Endothelial cell of umbilical vein (primary cell): ENCODE results near the gene FXYD4. TPM values are rescaled to one million over a fixed set of nuclear protein-coding genes. Genes with fewer than 3 reads are reported as not detected.

Source experiments
- BruUV-seq: library from RNA; stranded (reverse); fragments of 400-500 nt; replicated peaks from 2 replicates; lab custom pipeline; 2021; lab: Mats Ljungman, UMichigan
- CTCF ChIA-PET: fragments of 300-600, 350-600 bp; sonication (Branson Sonifier 250); formaldehyde crosslinking; loops from one replicate; lab custom pipeline; 2021; ENCODE audit warnings: antibody characterized with exemption, inconsistent platforms; lab: Charles Lee
- POLR2A ChIA-PET: fragments of 300-600, 350-600 bp; sonication (Branson Sonifier 250); formaldehyde crosslinking; loops from one replicate; lab custom pipeline; 2021; ENCODE audit warnings: antibody characterized with exemption, inconsistent platforms; lab: Charles Lee
- DNase-seq: peaks from one replicate; pipeline ENCODE4 v3.0.0-alpha.2; 2011; ENCODE audit warnings: low read depth, low spot score
- FAIRE-seq: peaks from 2 replicates; lab custom pipeline; 2011; peaks lifted over from hg19 to GRCh38; lab: Jason Lieb, UNC
- H2AFZ ChIP-seq: 2 replicates; pipeline ENCODE4 v1.6.0; 2012; ENCODE audit warnings: low read depth, low read length, control low read depth, inconsistent platforms
- H3K27ac ChIP-seq: 2 replicates; pipeline ENCODE4 v1.5.1; 2011; ENCODE audit warnings: low read depth, mild to moderate bottlenecking, control low read depth, low read length, moderate library complexity; ENCODE audit not compliant: insufficient read depth
- H3K27me3 ChIP-seq, 2 experiments: 2 replicates each; pipeline versions ENCODE4 v1.6.0 to v1.6.1; 2011; ENCODE audit warnings: low read length in 2 of 2, mixed read lengths in 1 of 2; ENCODE audit not compliant: control insufficient read depth in 2 of 2, insufficient read depth in 2 of 2
- H3K36me3 ChIP-seq, 2 experiments: 2 replicates in 1 of 2; 3 replicates in 1 of 2; pipeline ENCODE4 v1.5.1; 2011; ENCODE audit warnings: low read length in 2 of 2, mild to moderate bottlenecking in 1 of 2, moderate library complexity in 1 of 2; ENCODE audit not compliant: control insufficient read depth in 2 of 2, insufficient read depth in 2 of 2; ENCODE audit errors: extremely low read depth in 1 of 2
- H3K4me1 ChIP-seq: 3 replicates; pipeline ENCODE4 v1.5.1; 2011; ENCODE audit warnings: mild to moderate bottlenecking, low read length; ENCODE audit not compliant: control insufficient read depth, insufficient read depth; ENCODE audit errors: extremely low read depth
- H3K4me2 ChIP-seq: 2 replicates; pipeline ENCODE4 v1.6.1; 2011; ENCODE audit warnings: low read length, control low read depth, mixed read lengths; ENCODE audit not compliant: insufficient read depth
- H3K4me3 ChIP-seq, 3 experiments: fragments of 200-600 bp in 1 of 3; sonication (generic), shearing (Covaris generic) in 1 of 3; replicated peaks in 1 of 3; 2 replicates each; pipeline ENCODE4 v1.5.1; 2011 to 2016; ENCODE audit warnings: control low read depth in 3 of 3, low read length in 3 of 3, mild to moderate bottlenecking in 2 of 3, inconsistent platforms in 1 of 3, low read depth in 1 of 3, moderate library complexity in 1 of 3; ENCODE audit not compliant: insufficient read depth in 1 of 3
- H3K79me2 ChIP-seq: 2 replicates; pipeline ENCODE4 v1.6.0; 2012; ENCODE audit warnings: low read length, inconsistent platforms; ENCODE audit not compliant: control insufficient read depth, insufficient read depth
- H3K9ac ChIP-seq: replicated peaks from 2 replicates; pipeline ENCODE3; 2011; ENCODE audit warnings: low read length, control low read depth; ENCODE audit not compliant: insufficient read depth; ENCODE audit errors: extremely low read depth
- H3K9me1 ChIP-seq: replicated peaks from 3 replicates; pipeline ENCODE4 v1.6.0; 2011; ENCODE audit warnings: mild to moderate bottlenecking, low read length; ENCODE audit not compliant: control insufficient read depth, insufficient read depth; ENCODE audit errors: extremely low read depth
- H3K9me3 ChIP-seq: replicated peaks from 2 replicates; pipeline ENCODE4 v1.5.1; 2012; ENCODE audit warnings: low read length, inconsistent platforms; ENCODE audit not compliant: control insufficient read depth, insufficient read depth
- H4K20me1 ChIP-seq: replicated peaks from 2 replicates; pipeline ENCODE3; 2011; ENCODE audit warnings: mild to moderate bottlenecking, low read length; ENCODE audit not compliant: control insufficient read depth, insufficient read depth; ENCODE audit errors: extremely low read depth
- EZH2 ChIP-seq: IDR thresholded peaks from 2 replicates; pipeline ENCODE4 v1.6.1; 2012; ENCODE audit warnings: borderline replicate concordance, low read depth, mild to moderate bottlenecking, moderate library complexity, low read length, inconsistent platforms; ENCODE audit not compliant: severe bottlenecking
- FOS ChIP-seq: IDR thresholded peaks from 2 replicates; pipeline ENCODE4 v1.6.1; 2011; ENCODE audit warnings: mild to moderate bottlenecking, low read length, moderate library complexity, borderline replicate concordance; ENCODE audit not compliant: insufficient read depth
- GATA2 ChIP-seq: IDR thresholded peaks from 2 replicates; pipeline ENCODE4 v1.7.0; 2011; ENCODE audit warnings: low read depth, mild to moderate bottlenecking, moderate library complexity, mixed read lengths, low read length; ENCODE audit not compliant: insufficient read length, insufficient read depth
- JUN ChIP-seq: IDR thresholded peaks from 2 replicates; pipeline ENCODE4 v1.6.1; 2011; ENCODE audit warnings: borderline replicate concordance, low read depth; ENCODE audit not compliant: insufficient read length, insufficient read depth
- MYC ChIP-seq: IDR thresholded peaks from one replicate; pipeline ENCODE4 v1.6.1; 2011; ENCODE audit warnings: mild to moderate bottlenecking, low read depth, low read length
- POLR2A ChIP-seq: IDR thresholded peaks from 2 replicates; pipeline ENCODE4 v1.6.1; 2012; ENCODE audit warnings: low read depth, mild to moderate bottlenecking, control low read depth, low read length
- POLR2AphosphoS5 ChIP-seq: IDR thresholded peaks from 2 replicates; pipeline ENCODE4 v1.6.1; 2012; ENCODE audit warnings: low read depth, mild to moderate bottlenecking, control low read depth, low read length, moderate library complexity; ENCODE audit not compliant: insufficient read depth
- dilution Hi-C: fragments of 300-500 bp; cut with MboI; formaldehyde crosslinking; loops from one replicate; pipeline ENCODE4 v1.15.0; 2019; ENCODE audit warnings: low sequenced_read_pairs; ENCODE audit not compliant: extremely low pct_ligation_motif_present
- intact Hi-C: fragments of 100-400 bp; cut with micrococcal nuclease; formaldehyde crosslinking; loops from one replicate; pipeline ENCODE4 v1.10.0; 2022
- polyA plus RNA-seq, 4 experiments: library from polyadenylated mRNA; depleted of rRNA in 3 of 4; stranded (reverse) in 3 of 4; unstranded in 1 of 4; fragments of >200 nt; gene quantifications; 2 replicates each; pipeline versions ENCODE4 v1.2.1 to v1.2.3, GENCODE V29; 2011 to 2012; ENCODE audit warnings: missing spikeins in 1 of 4
- total RNA-seq: library from RNA; stranded (reverse); gene quantifications from 2 replicates; pipeline ENCODE4 v1.2.3, GENCODE V29; 2021
- TF ChIP-seq, protein P1 (sequence below), 2 donors: IDR thresholded peaks; 1 replicate in 1 of 2; 2 replicates in 1 of 2; pipeline ENCODE4 v1.5.1; 2011; ENCODE audit warnings: low read length in 2 of 2, mild to moderate bottlenecking in 2 of 2, moderate library complexity in 2 of 2, control low read depth in 1 of 2, inconsistent platforms in 1 of 2, low read depth in 1 of 2; ENCODE audit not compliant: insufficient read depth in 1 of 2; ENCODE audit errors: extremely low read depth in 1 of 2
- TF ChIP-seq, protein P2 (sequence below): IDR thresholded peaks from 2 replicates; pipeline ENCODE4 v1.6.1; 2011; ENCODE audit not compliant: insufficient read depth, insufficient read length

FXYD4 gene
- total and polyA plus RNA-seq, 2 donors (not counting 3 experiments of a cell fraction or from before 2014, with no cell fraction given): not detected

GRCh38 chr10:43354879-43355380 is 16.5 kb upstream of the FXYD4 start:
- Histone ChIP-seq H4K20me1 (no peaks in the 10 kb centered on the region), H3K4me2 (no peak overlapping the region), H3K9ac (no peak overlapping the region), H3K36me3 (no peaks in the 10 kb centered on the region), H2AFZ (no peak overlapping the region), H3K79me2 (no peaks in the 10 kb centered on the region), H3K27ac (no peak overlapping the region), H3K4me1 (no peaks in the 10 kb centered on the region), H3K27me3 (peaks cover 1 to 8% of the 10 kb centered on the region in 2 experiments), H3K4me3 (no peak overlapping the region), H3K9me1 (no peaks in the 10 kb centered on the region), H3K9me3 (no peaks in the 10 kb centered on the region)
- FAIRE-seq (no peak), DNase-seq (no peak)
- dilution Hi-C loops (no loop called here), intact Hi-C loops (no loop called here)
- ChIA-PET CTCF (interaction anchor here (0.7 kb wide), 1 partner anchor 9 kb away, joined by 3 read pairs; no protein-coding TSS in a partner anchor), POLR2A (no interaction called here)
- TF ChIP-seq POLR2A (no peak), GATA2 (no peak), FOS (no peak), POLR2AphosphoS5 (no peak), JUN (no peak), MYC (no peak), EZH2 (no peak)
- TF ChIP-seq, protein P1, sequence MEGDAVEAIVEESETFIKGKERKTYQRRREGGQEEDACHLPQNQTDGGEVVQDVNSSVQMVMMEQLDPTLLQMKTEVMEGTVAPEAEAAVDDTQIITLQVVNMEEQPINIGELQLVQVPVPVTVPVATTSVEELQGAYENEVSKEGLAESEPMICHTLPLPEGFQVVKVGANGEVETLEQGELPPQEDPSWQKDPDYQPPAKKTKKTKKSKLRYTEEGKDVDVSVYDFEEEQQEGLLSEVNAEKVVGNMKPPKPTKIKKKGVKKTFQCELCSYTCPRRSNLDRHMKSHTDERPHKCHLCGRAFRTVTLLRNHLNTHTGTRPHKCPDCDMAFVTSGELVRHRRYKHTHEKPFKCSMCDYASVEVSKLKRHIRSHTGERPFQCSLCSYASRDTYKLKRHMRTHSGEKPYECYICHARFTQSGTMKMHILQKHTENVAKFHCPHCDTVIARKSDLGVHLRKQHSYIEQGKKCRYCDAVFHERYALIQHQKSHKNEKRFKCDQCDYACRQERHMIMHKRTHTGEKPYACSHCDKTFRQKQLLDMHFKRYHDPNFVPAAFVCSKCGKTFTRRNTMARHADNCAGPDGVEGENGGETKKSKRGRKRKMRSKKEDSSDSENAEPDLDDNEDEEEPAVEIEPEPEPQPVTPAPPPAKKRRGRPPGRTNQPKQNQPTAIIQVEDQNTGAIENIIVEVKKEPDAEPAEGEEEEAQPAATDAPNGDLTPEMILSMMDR (IDR thresholded peaks at IDR 0.05; ENCODE audit: extremely low read depth in 1 of 2, insufficient read depth in 1 of 2, low read depth in 1 of 2, low read length in 2 of 2): no peak
- TF ChIP-seq, protein P2, sequence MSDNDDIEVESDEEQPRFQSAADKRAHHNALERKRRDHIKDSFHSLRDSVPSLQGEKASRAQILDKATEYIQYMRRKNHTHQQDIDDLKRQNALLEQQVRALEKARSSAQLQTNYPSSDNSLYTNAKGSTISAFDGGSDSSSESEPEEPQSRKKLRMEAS: no peak
- no TSS peak for BruUV-seq
